PC-3 (cell line): ENCODE data around the gene ITPR3. TPM values are rescaled to one million over a fixed set of nuclear protein-coding genes. Genes with fewer than 3 reads are reported as not detected.
A peak's percentile ranks its signal among the peaks of the same experiment; 100 is the strongest.

Experiments used
- ATAC-seq: fragments of 200-7000 bp; cut with Tn5 transposase; 2 replicates; pipeline ENCODE4 v1.9.1; 2020; ENCODE audit warnings: mild to moderate bottlenecking, moderate library complexity
- BruUV-seq: library from RNA; stranded (reverse); fragments of 400-500 nt; replicated peaks from 2 replicates; lab custom pipeline; 2021; lab: Mats Ljungman, UMichigan
- CTCF ChIA-PET: fragments of 300-600 bp; sonication (Branson Sonifier 250); formaldehyde crosslinking; loops from one replicate; lab custom pipeline; 2022; ENCODE audit warnings: antibody characterized with exemption; lab: Charles Lee
- POLR2A ChIA-PET: fragments of 300-600 bp; sonication (Branson Sonifier 250); formaldehyde crosslinking; loops from one replicate; lab custom pipeline; 2022; ENCODE audit warnings: antibody characterized with exemption; ENCODE audit not compliant: unreplicated experiment; lab: Charles Lee
- DNase-seq: peaks from one replicate; pipeline ENCODE4 v3.0.0-alpha.2; 2015
- H2AFZ ChIP-seq: fragments of 300-600 bp; sonication (generic); 2 replicates; pipeline ENCODE4 v1.6.0; 2016; ENCODE audit warnings: antibody characterized with exemption, low read length
- H3F3A ChIP-seq: fragments of 300-600 bp; sonication (generic); one replicate; pipeline ENCODE4 v1.6.0; 2017; ENCODE audit warnings: antibody characterized with exemption, low read length, control low read depth, mild to moderate bottlenecking; ENCODE audit not compliant: unreplicated experiment
- H3K27ac ChIP-seq: fragments of 300-600 bp; sonication (generic); 2 replicates; pipeline ENCODE4 v1.5.1; 2016; ENCODE audit warnings: mild to moderate bottlenecking, low read length
- H3K27me3 ChIP-seq: fragments of 300-600 bp; sonication (generic); 2 replicates; pipeline ENCODE4 v1.6.1; 2016; ENCODE audit warnings: low read length, mixed read lengths
- H3K36me3 ChIP-seq: fragments of 300-600 bp; sonication (generic); 2 replicates; pipeline ENCODE4 v1.6.1; 2016; ENCODE audit warnings: low read depth, mixed run types, low read length, mixed read lengths
- H3K4me1 ChIP-seq: fragments of 300-600 bp; sonication (generic); 2 replicates; pipeline ENCODE4 v1.5.1; 2016; ENCODE audit warnings: low read length; ENCODE audit not compliant: insufficient read depth
- H3K4me2 ChIP-seq: fragments of 300-600 bp; sonication (generic); 2 replicates; pipeline ENCODE4 v1.6.0; 2016; ENCODE audit warnings: low read length
- H3K4me3 ChIP-seq: fragments of 300-600 bp; sonication (generic); 2 replicates; pipeline ENCODE4 v1.5.1; 2016; ENCODE audit warnings: mild to moderate bottlenecking, low read length, mixed read lengths
- H3K79me2 ChIP-seq: fragments of 300-600 bp; sonication (generic); 2 replicates; pipeline ENCODE4 v1.6.1; 2017; ENCODE audit warnings: low read length, mixed read lengths
- H3K9ac ChIP-seq: fragments of 300-600 bp; sonication (generic); 2 replicates; pipeline ENCODE4 v1.6.0; 2016; ENCODE audit warnings: mild to moderate bottlenecking, low read length
- H3K9me2 ChIP-seq: fragments of 300-600 bp; sonication (generic); replicated peaks from 2 replicates; pipeline ENCODE4 v1.6.1; 2016; ENCODE audit warnings: mixed run types, low read length, mixed read lengths
- H3K9me3 ChIP-seq: fragments of 300-600 bp; sonication (generic); 2 replicates; pipeline ENCODE4 v1.6.1; 2016; ENCODE audit warnings: low read length, mixed read lengths
- H4K20me1 ChIP-seq: fragments of 300-600 bp; sonication (generic); 2 replicates; pipeline ENCODE4 v1.6.1; 2016; ENCODE audit warnings: low read length, mixed read lengths
- CTCF ChIP-seq: fragments of 300-600 bp; sonication (generic); conservative IDR thresholded peaks from 2 replicates; pipeline ENCODE4 v1.5.1; 2017; ENCODE audit warnings: antibody characterized with exemption, low read depth, mild to moderate bottlenecking, low read length
- EZH2 ChIP-seq: fragments of 300-600 bp; sonication (generic); IDR thresholded peaks from one replicate; pipeline ENCODE4 v1.6.1; 2017; ENCODE audit warnings: antibody characterized with exemption, mild to moderate bottlenecking, low read length; ENCODE audit not compliant: unreplicated experiment
- EZH2phosphoT487 ChIP-seq: fragments of 300-600 bp; sonication (generic); IDR thresholded peaks from 2 replicates; pipeline ENCODE4 v1.6.1; 2018; ENCODE audit warnings: mild to moderate bottlenecking, antibody characterized with exemption, low read length, borderline replicate concordance
- intact Hi-C: fragments of 100-400 bp; cut with micrococcal nuclease; formaldehyde crosslinking; loops from 2 replicates; pipeline ENCODE4 v1.9.0; 2023
- total RNA-seq: library from RNA; depleted of rRNA; stranded (reverse); fragments of >200 nt; gene quantifications from 2 replicates; pipeline ENCODE4 v1.2.3, GENCODE V29; 2014

The ITPR3 gene
- total RNA-seq, 1 experiment from 2014 or later = 41.8 TPM

- no peaks in the 10 kb centered on the region for H3F3A ChIP-seq
- no peaks in the 10 kb centered on the region for H3K9me2 ChIP-seq
- no peak overlapping the region for H3K9ac ChIP-seq
- no peak for ATAC-seq
- H3K79me2 ChIP-seq = peaks cover 32% of the 10 kb centered on the region
- H3K4me1 ChIP-seq = peaks cover 24% of the 10 kb centered on the region
- peaks cover 20% of the 10 kb centered on the region for H3K36me3 ChIP-seq
- H2AFZ ChIP-seq = no peak overlapping the region
- no peaks in the 10 kb centered on the region for H4K20me1 ChIP-seq
- BruUV-seq = no TSS peak
- no peak for DNase-seq
- no peak for TF ChIP-seq CTCF
- TF ChIP-seq EZH2 = no peak
- no peak for TF ChIP-seq EZH2phosphoT487
- no peaks in the 10 kb centered on the region for H3K9me3 ChIP-seq
- peak overlapping the region; percentile 99 for H3K4me2 ChIP-seq
- intact Hi-C loops = no loop called here
- ChIA-PET CTCF (interaction anchor here (0.6 kb wide), 1 partner anchor 88 kb away, joined by 3 read pairs; no protein-coding TSS in a partner anchor), POLR2A (no interaction called here)
- H3K27ac ChIP-seq = 0 out of 2 replicates have a peak overlapping the region, but pooled peaks have one; percentile 17
- H3K27me3 ChIP-seq = no peaks in the 10 kb centered on the region
- no peak overlapping the region for H3K4me3 ChIP-seq
Observed at GRCh38 chr6:33577718-33578117, 43.4 kb upstream of the ITPR3 start.

GRCh38 chr6:33578164-33578563 is 43.0 kb upstream of the ITPR3 start:
- intact Hi-C loops = no loop called here
- TF ChIP-seq EZH2 (no peak), EZH2phosphoT487 (no peak), CTCF (no peak)
- peaks cover 32% of the 10 kb centered on the region for H3K79me2 ChIP-seq

GRCh38 chr6:33578588-33579011 is 42.5 kb upstream of the ITPR3 start:
- H3F3A ChIP-seq = no peaks in the 10 kb centered on the region
- no peaks in the 10 kb centered on the region for H3K9me2 ChIP-seq
- peaks cover 32% of the 10 kb centered on the region for H3K79me2 ChIP-seq
- no peak overlapping the region for H2AFZ ChIP-seq
- H3K4me3 ChIP-seq = peak overlapping the region; percentile 100
- no peak overlapping the region for H3K27ac ChIP-seq
- TF ChIP-seq EZH2phosphoT487 (no peak), CTCF (no peak), EZH2 (no peak)
- no peaks in the 10 kb centered on the region for H3K9me3 ChIP-seq
- H3K36me3 ChIP-seq = peaks cover 20% of the 10 kb centered on the region
- no TSS peak for BruUV-seq
- peak overlapping the region; percentile 99 for H3K4me2 ChIP-seq
- no peaks in the 10 kb centered on the region for H3K27me3 ChIP-seq
- ChIA-PET POLR2A (no interaction called here), CTCF (interaction anchor here (1.6 kb wide), 1 partner anchor 124 kb away, joined by 5 read pairs; the partner anchor contains the start of gene ZBTB9)
- intact Hi-C loops = no loop called here
- no peak for DNase-seq
- H3K9ac ChIP-seq = peak overlapping the region; percentile 94; the same call in 1 of the 2 replicates
- ATAC-seq = no peak
- no peaks in the 10 kb centered on the region for H4K20me1 ChIP-seq
- H3K4me1 ChIP-seq = peaks cover 24% of the 10 kb centered on the region

More at GRCh38 chr6:33578164-33578563, 43.0 kb upstream of the ITPR3 start:
- Histone ChIP-seq H3F3A (no peaks in the 10 kb centered on the region), H3K9ac (no peak overlapping the region), H2AFZ (no peak overlapping the region), H3K27me3 (no peaks in the 10 kb centered on the region), H3K4me2 (peak overlapping the region; percentile 99), H4K20me1 (no peaks in the 10 kb centered on the region), H3K27ac (no peak overlapping the region), H3K36me3 (peaks cover 20% of the 10 kb centered on the region), H3K9me3 (no peaks in the 10 kb centered on the region), H3K4me1 (peaks cover 24% of the 10 kb centered on the region), H3K4me3 (peak overlapping the region; percentile 100; the same call in 1 of the 2 replicates), H3K9me2 (no peaks in the 10 kb centered on the region)
- no TSS peak for BruUV-seq
- DNase-seq = no peak
- POLR2A ChIA-PET = no interaction called here
- CTCF ChIA-PET = no interaction called here
- no peak for ATAC-seq
